Lower leg skin (tissue), 3 donors: ENCODE measurements around the gene HTR1D.

ENCODE experiments used
- POLR2A ChIP-seq, 2 donors: fragments of 450-650 bp; IDR thresholded peaks; one replicate each; pipeline ENCODE4 v1.6.1; 2016 to 2017; ENCODE audit warnings: antibody characterized with exemption in 2 of 2, mild to moderate bottlenecking in 1 of 2, moderate library complexity in 1 of 2
- TF ChIP-seq, protein P1 (sequence below), 3 donors: fragments of 450-650 bp; IDR thresholded peaks; one replicate each; pipeline ENCODE4 v1.5.1; 2016; ENCODE audit warnings: antibody characterized with exemption in 3 of 3, mild to moderate bottlenecking in 3 of 3, moderate library complexity in 2 of 3

GRCh38 chr1:23159963-23160877 is 57.1 kb downstream of the HTR1D start:
- no peak for TF ChIP-seq POLR2A (IDR thresholded peaks at IDR 0.05)
- TF ChIP-seq, protein P1, sequence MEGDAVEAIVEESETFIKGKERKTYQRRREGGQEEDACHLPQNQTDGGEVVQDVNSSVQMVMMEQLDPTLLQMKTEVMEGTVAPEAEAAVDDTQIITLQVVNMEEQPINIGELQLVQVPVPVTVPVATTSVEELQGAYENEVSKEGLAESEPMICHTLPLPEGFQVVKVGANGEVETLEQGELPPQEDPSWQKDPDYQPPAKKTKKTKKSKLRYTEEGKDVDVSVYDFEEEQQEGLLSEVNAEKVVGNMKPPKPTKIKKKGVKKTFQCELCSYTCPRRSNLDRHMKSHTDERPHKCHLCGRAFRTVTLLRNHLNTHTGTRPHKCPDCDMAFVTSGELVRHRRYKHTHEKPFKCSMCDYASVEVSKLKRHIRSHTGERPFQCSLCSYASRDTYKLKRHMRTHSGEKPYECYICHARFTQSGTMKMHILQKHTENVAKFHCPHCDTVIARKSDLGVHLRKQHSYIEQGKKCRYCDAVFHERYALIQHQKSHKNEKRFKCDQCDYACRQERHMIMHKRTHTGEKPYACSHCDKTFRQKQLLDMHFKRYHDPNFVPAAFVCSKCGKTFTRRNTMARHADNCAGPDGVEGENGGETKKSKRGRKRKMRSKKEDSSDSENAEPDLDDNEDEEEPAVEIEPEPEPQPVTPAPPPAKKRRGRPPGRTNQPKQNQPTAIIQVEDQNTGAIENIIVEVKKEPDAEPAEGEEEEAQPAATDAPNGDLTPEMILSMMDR (IDR thresholded peaks at IDR 0.05) = no peak
